Renal cortical epithelial cell (primary cell): ENCODE measurements around the gene MSMO1. TPM values are rescaled to one million over a fixed set of nuclear protein-coding genes. Genes with fewer than 3 reads are reported as not detected.

ENCODE experiments used
- DNase-seq: peaks from one replicate; pipeline ENCODE4 v3.0.0-alpha.2; 2011; ENCODE audit warnings: low read depth
- total RNA-seq: library from RNA; depleted of rRNA; stranded (reverse); fragments of >200 nt; gene quantifications from 2 replicates; pipeline ENCODE4 v1.2.3, GENCODE V29; 2014

The MSMO1 gene
- total RNA-seq, 1 donor from 2014 or later, result 72.7 TPM

- DNase-seq, result no peak
Measured at GRCh38 chr4:165360985-165361670, 33.7 kb downstream of the MSMO1 start.

GRCh38 chr4:165361810-165362209 is 34.3 kb downstream of the MSMO1 start:
- no peak for DNase-seq

GRCh38 chr4:165364452-165365080 is 37.1 kb downstream of the MSMO1 start:
- peak; percentile 74 for DNase-seq

GRCh38 chr4:165367040-165367439 is 39.6 kb downstream of the MSMO1 start:
- no peak for DNase-seq

GRCh38 chr4:165368114-165368513 is 40.6 kb downstream of the MSMO1 start:
- DNase-seq, result no peak

GRCh38 chr4:165368567-165368966 is 41.1 kb downstream of the MSMO1 start:
- no peak for DNase-seq

GRCh38 chr4:165369522-165369921 is 42.1 kb downstream of the MSMO1 start:
- peak; percentile 85 for DNase-seq

GRCh38 chr4:165370530-165370929 is 43.1 kb downstream of the MSMO1 start:
- no peak for DNase-seq

- no peak for DNase-seq
Measured at GRCh38 chr4:165375465-165375864, 48.0 kb downstream of the MSMO1 start.

GRCh38 chr4:165378398-165378744 is 50.9 kb downstream of the MSMO1 start:
- no peak for DNase-seq

- peak; percentile 42 for DNase-seq
Measured at GRCh38 chr4:165378745-165379677, 51.5 kb downstream of the MSMO1 start, which contains the start of gene CPE. Gene CPE, plus strand, starts transcription at chr4:165379008. Its CDS starts 214 bp downstream, at chr4:165379222.

GRCh38 chr4:165379678-165380064 is 52.2 kb downstream of the MSMO1 start:
- DNase-seq, result no peak

- no peak for DNase-seq
Measured at GRCh38 chr4:165380805-165381204, 53.3 kb downstream of the MSMO1 start.

GRCh38 chr4:165381821-165382373 is 54.4 kb downstream of the MSMO1 start:
- no peak for DNase-seq

- DNase-seq, result no peak
Measured at GRCh38 chr4:165382640-165383039, 55.2 kb downstream of the MSMO1 start.

GRCh38 chr4:165383591-165384073 is 56.2 kb downstream of the MSMO1 start:
- peak; percentile 23 for DNase-seq

- no peak for DNase-seq
Measured at GRCh38 chr4:165384186-165384585, 56.7 kb downstream of the MSMO1 start.

GRCh38 chr4:165384598-165384997 is 57.1 kb downstream of the MSMO1 start:
- DNase-seq, result no peak

- DNase-seq, result no peak
Measured at GRCh38 chr4:165385126-165385525, 57.7 kb downstream of the MSMO1 start.

- DNase-seq, result no peak
Measured at GRCh38 chr4:165386328-165386727, 58.9 kb downstream of the MSMO1 start.

- no peak for DNase-seq
Measured at GRCh38 chr4:165388756-165389155, 61.3 kb downstream of the MSMO1 start.
